Cardiac muscle cell (in vitro differentiated cells and primary cell): Measurements from ENCODE around the gene ADAMTSL2. TPM values are rescaled to one million over a fixed set of nuclear protein-coding genes. Genes with fewer than 3 reads are reported as not detected.
A peak's percentile ranks its signal among the peaks of the same experiment; 100 is the strongest.

Source experiments
- DNase-seq, 2 donors: peaks; one replicate each; pipeline versions ENCODE4 v3.0.0 to v3.0.0-alpha.2; 2010 to 2017; ENCODE audit warnings: low read depth in 1 of 2, low spot score in 1 of 2
- H3K27ac ChIP-seq: fragments of 200-600 bp; sonication (generic); 2 replicates; pipeline ENCODE4 v1.5.1; 2016
- H3K27me3 ChIP-seq: fragments of 200-600 bp; sonication (generic); 2 replicates; pipeline ENCODE4 v1.6.0; 2016; ENCODE audit warnings: control low read depth
- H3K36me3 ChIP-seq: fragments of 200-600 bp; sonication (generic); 2 replicates; pipeline ENCODE4 v1.5.1; 2016; ENCODE audit warnings: control low read depth
- H3K4me1 ChIP-seq: fragments of 200-600 bp; sonication (generic); 2 replicates; pipeline ENCODE4 v1.8.1; 2017; ENCODE audit warnings: low read depth, mild to moderate bottlenecking, mixed run types
- H3K4me3 ChIP-seq: fragments of 200-600 bp; sonication (generic); 2 replicates; pipeline ENCODE4 v1.5.1; 2016; ENCODE audit warnings: mild to moderate bottlenecking
- H3K9me3 ChIP-seq: fragments of 200-600 bp; sonication (generic); 2 replicates; pipeline ENCODE4 v1.5.1; 2017; ENCODE audit warnings: low read depth, mild to moderate bottlenecking, control low read depth
- CTCF ChIP-seq: IDR thresholded peaks from 2 replicates; pipeline ENCODE4 v1.5.1; 2012; ENCODE audit warnings: low read depth, mild to moderate bottlenecking, low read length
- polyA plus RNA-seq: library from polyadenylated mRNA; unstranded; fragments of >200 nt; fragmentation: Nextera tagmentation; extraction: Ambion mirVana; gene quantifications from 2 replicates; pipeline ENCODE4 v1.2.1, GENCODE V29; 2016
- total RNA-seq: library from RNA; depleted of rRNA; stranded (reverse); fragments of >200 nt; gene quantifications from 2 replicates; pipeline ENCODE4 v1.2.3, GENCODE V29; 2016

ADAMTSL2 gene
- total and polyA plus RNA-seq, 2 experiments from 2014 or later = 18.4 to 27.2 TPM

GRCh38 chr9:133539991-133540697, 5.6 kb downstream of the ADAMTSL2 start:
- no peak for TF ChIP-seq CTCF
- Histone ChIP-seq H3K4me1 (peaks cover 20% of the 10 kb centered on the region), H3K27ac (no peak overlapping the region), H3K9me3 (no peaks in the 10 kb centered on the region), H3K36me3 (peaks cover 2% of the 10 kb centered on the region), H3K27me3 (no peaks in the 10 kb centered on the region), H3K4me3 (no peak overlapping the region)
- no peak for DNase-seq

GRCh38 chr9:133540698-133541025, 6.2 kb downstream of the ADAMTSL2 start:
- no peak overlapping the region for H3K27ac ChIP-seq
- H3K4me1 ChIP-seq = peaks cover 19% of the 10 kb centered on the region
- H3K36me3 ChIP-seq = peaks cover 2% of the 10 kb centered on the region
- H3K4me3 ChIP-seq = no peak overlapping the region
- H3K27me3 ChIP-seq = no peaks in the 10 kb centered on the region
- no peak for TF ChIP-seq CTCF
- no peaks in the 10 kb centered on the region for H3K9me3 ChIP-seq
- no peak for DNase-seq

GRCh38 chr9:133542002-133542401, 7.5 kb downstream of the ADAMTSL2 start:
- Histone ChIP-seq H3K4me1 (peaks cover 21% of the 10 kb centered on the region), H3K9me3 (no peaks in the 10 kb centered on the region), H3K27me3 (no peaks in the 10 kb centered on the region), H3K27ac (no peak overlapping the region), H3K36me3 (peaks cover 2% of the 10 kb centered on the region), H3K4me3 (no peak overlapping the region)
- DNase-seq = no peak
- no peak for TF ChIP-seq CTCF

GRCh38 chr9:133543772-133544467, 9.4 kb downstream of the ADAMTSL2 start:
- H3K9me3 ChIP-seq = no peaks in the 10 kb centered on the region
- H3K27ac ChIP-seq = no peak overlapping the region
- peaks cover 21% of the 10 kb centered on the region for H3K4me1 ChIP-seq
- peaks cover 2% of the 10 kb centered on the region for H3K36me3 ChIP-seq
- no peaks in the 10 kb centered on the region for H3K27me3 ChIP-seq
- no peak for TF ChIP-seq CTCF
- no peak overlapping the region for H3K4me3 ChIP-seq
- no peak for DNase-seq

GRCh38 chr9:133545494-133546286, 11.2 kb downstream of the ADAMTSL2 start:
- Histone ChIP-seq H3K4me1 (peaks cover 7% of the 10 kb centered on the region), H3K4me3 (no peak overlapping the region), H3K9me3 (no peaks in the 10 kb centered on the region), H3K36me3 (peaks cover 2% of the 10 kb centered on the region), H3K27me3 (no peaks in the 10 kb centered on the region), H3K27ac (no peak overlapping the region)
- TF ChIP-seq CTCF = no peak
- DNase-seq = peak in 1 of 2 donors; percentile 59
